PC-3 (cell line): ENCODE data around the gene CCT6B.
"Not testable (repeated sequence)": the region's sequence is repeated elsewhere in the genome, so short reads cannot be mapped to it uniquely, and the experiment has no call there.

Experiments used
- EZH2phosphoT487 ChIP-seq: fragments of 300-600 bp; sonication (generic); IDR thresholded peaks from 2 replicates; pipeline ENCODE4 v1.6.1; 2018; ENCODE audit warnings: mild to moderate bottlenecking, antibody characterized with exemption, low read length, borderline replicate concordance
- TF ChIP-seq, protein P1 (sequence below): fragments of 300-600 bp; sonication (generic); conservative IDR thresholded peaks from 2 replicates; pipeline ENCODE4 v1.5.1; 2017; ENCODE audit warnings: antibody characterized with exemption, low read depth, mild to moderate bottlenecking, low read length

DNA sequence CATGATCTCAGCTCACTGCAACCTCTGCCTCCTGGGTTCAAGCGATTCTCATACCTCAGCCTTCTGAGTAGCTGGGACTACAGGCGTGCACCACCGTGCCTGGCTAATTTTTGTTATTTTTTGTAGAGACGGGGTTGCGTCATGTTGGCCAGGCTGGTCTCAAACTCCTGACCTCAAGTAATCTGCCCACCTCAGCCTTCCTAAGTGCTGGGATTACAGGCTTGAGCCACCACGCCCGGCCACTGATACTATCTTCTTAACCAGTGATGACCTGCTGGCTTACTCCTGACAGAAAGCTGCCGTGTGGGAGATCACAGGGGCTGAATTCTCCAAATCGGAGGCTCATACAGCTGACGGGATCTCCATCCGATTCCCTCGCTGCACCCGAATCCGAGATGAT, 39.7 kb upstream of the CCT6B start:
- TF ChIP-seq, protein P1, sequence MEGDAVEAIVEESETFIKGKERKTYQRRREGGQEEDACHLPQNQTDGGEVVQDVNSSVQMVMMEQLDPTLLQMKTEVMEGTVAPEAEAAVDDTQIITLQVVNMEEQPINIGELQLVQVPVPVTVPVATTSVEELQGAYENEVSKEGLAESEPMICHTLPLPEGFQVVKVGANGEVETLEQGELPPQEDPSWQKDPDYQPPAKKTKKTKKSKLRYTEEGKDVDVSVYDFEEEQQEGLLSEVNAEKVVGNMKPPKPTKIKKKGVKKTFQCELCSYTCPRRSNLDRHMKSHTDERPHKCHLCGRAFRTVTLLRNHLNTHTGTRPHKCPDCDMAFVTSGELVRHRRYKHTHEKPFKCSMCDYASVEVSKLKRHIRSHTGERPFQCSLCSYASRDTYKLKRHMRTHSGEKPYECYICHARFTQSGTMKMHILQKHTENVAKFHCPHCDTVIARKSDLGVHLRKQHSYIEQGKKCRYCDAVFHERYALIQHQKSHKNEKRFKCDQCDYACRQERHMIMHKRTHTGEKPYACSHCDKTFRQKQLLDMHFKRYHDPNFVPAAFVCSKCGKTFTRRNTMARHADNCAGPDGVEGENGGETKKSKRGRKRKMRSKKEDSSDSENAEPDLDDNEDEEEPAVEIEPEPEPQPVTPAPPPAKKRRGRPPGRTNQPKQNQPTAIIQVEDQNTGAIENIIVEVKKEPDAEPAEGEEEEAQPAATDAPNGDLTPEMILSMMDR = not testable (repeated sequence)
- not testable (repeated sequence) for TF ChIP-seq EZH2phosphoT487
